ENCODE measurements around the gene TMTC3. TPM values are rescaled to one million over a fixed set of nuclear protein-coding genes. Genes with fewer than 3 reads are reported as not detected.

The TMTC3 gene
- polyA plus RNA-seq, 2 of the 4 experiments (the other 2 are of a cell fraction), result 12.0 to 34.9 TPM

GRCh38 chr12:88243982-88244381 is 101.9 kb downstream of the TMTC3 start:
- Histone ChIP-seq H3K27ac (peak overlapping the region in 1 of 2 experiments; percentile 43; a peak in 1 of 6 replicates), H3K9me3 (peaks cover 3% of the 10 kb centered on the region; the same call in 1 of the 3 replicates), H3K4me2 (no peak overlapping the region), H3K4me1 (peaks cover 38% of the 10 kb centered on the region), H3K4me3 (no peak overlapping the region)
- WGBS (ENCODE audit: missing lambda C conversion rate), result 91% methylated on average over 4 of the region's 4 CpGs
- no peak for ATAC-seq
- ChIA-PET POLR2A (no interaction called here), CTCF (no interaction called here)
- TF ChIP-seq FOSL2 (IDR thresholded peaks at IDR 0.05) (no peak), FOSL2 (CRISPR knock-in tag; IDR thresholded peaks at IDR 0.05) (no peak), FOXS1 (CRISPR knock-in tag; IDR thresholded peaks at IDR 0.05) (no peak), ELK1 (IDR thresholded peaks at IDR 0.05; ENCODE audit: low read depth, low read length) (no peak)
- FAIRE-seq, result no peak
- DNase-seq (ENCODE audit: low read depth in 1 of 2, low spot score in 1 of 2), result no peak

GRCh38 chr12:88245905-88246304 is 103.8 kb downstream of the TMTC3 start:
- 91% methylated on average over 1 of the region's 1 CpG for WGBS (ENCODE audit: missing lambda C conversion rate)
- FAIRE-seq, result no peak
- H3K4me2 ChIP-seq, result no peak overlapping the region
- H3K27ac ChIP-seq, result peak overlapping the region in 1 of 2 experiments; percentile 67; a peak in 4 of 6 replicates
- DNase-seq (ENCODE audit: low read depth in 1 of 2, low spot score in 1 of 2), result no peak
- CTCF ChIA-PET, result no interaction called here
- TF ChIP-seq PHF8 (IDR thresholded peaks at IDR 0.05; ENCODE audit: borderline replicate concordance, low read depth) (no peak), FOSB (CRISPR knock-in tag; IDR thresholded peaks at IDR 0.05) (no peak), CHD4 (IDR thresholded peaks at IDR 0.05; ENCODE audit: borderline replicate concordance) (no peak), BCL3 (IDR thresholded peaks at IDR 0.05) (no peak), RAD21 (conservative IDR thresholded peaks at IDR 0.05 in 1 of 2, IDR thresholded peaks at IDR 0.05 in 1 of 2) (no peak), JUN (IDR thresholded peaks at IDR 0.05) (no peak)
- POLR2A ChIA-PET, result no interaction called here
- no peak for ATAC-seq
- peaks cover 38% of the 10 kb centered on the region for H3K4me1 ChIP-seq
- no peak overlapping the region for H3K4me3 ChIP-seq
- no peaks in the 10 kb centered on the region; the same call in 2 of the 3 replicates for H3K9me3 ChIP-seq

DNA sequence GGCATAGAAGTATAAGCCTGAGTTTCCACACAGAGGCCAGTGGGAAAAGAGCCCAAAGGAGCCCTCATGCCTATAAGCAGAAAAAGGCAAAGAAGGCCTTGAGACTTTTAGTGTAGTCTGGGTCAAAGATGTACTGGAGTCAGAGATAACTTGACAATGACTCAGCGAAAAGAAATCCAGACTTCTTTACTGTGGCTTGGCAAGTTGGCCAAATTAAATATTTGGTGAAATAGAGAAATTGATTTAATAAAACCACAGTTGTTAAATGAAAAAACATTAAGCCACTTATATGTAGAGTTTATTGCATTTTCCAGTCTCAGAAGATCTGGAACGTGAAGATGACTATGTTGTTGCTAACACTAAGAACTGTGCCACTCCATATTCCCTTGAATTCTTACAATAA is 105.1 kb downstream of the TMTC3 start:
- peak; percentile 87 to 91; a peak in 5 of 6 replicates for ATAC-seq
- H3K4me2 ChIP-seq, result peak overlapping the region; percentile 64
- TF ChIP-seq CBX2 (IDR thresholded peaks at IDR 0.05; ENCODE audit: borderline replicate concordance, low read depth) (no peak), MAZ (IDR thresholded peaks at IDR 0.05; ENCODE audit: borderline replicate concordance, low read depth, low read length) (no peak), CBX8 (IDR thresholded peaks at IDR 0.05) (no peak), EP300 (IDR thresholded peaks at IDR 0.05) (peak; percentile 54 to 68; a peak in 2 of 5 replicates), MAX (IDR thresholded peaks at IDR 0.05) (peak; percentile 65), JUNB (IDR thresholded peaks at IDR 0.05) (peak; percentile 95), SMC3 (IDR thresholded peaks at IDR 0.05) (peak; percentile 45; the same call in 2 of the 3 replicates), CHD2 (IDR thresholded peaks at IDR 0.05; ENCODE audit: low read length, partially characterized antibody) (no peak), ESRRA (IDR thresholded peaks at IDR 0.05; ENCODE audit: borderline replicate concordance, low read length) (no peak), E2F6 (IDR thresholded peaks at IDR 0.05; ENCODE audit: borderline replicate concordance, low read depth) (no peak), POLR2A (IDR thresholded peaks at IDR 0.05; ENCODE audit: low read length) (no peak), CEBPB (IDR thresholded peaks at IDR 0.05) (peak in 1 of 2 experiments; percentile 44; a peak in 1 of 4 replicates), HOXB13 (CRISPR knock-in tag; IDR thresholded peaks at IDR 0.05; ENCODE audit: low read depth) (0 out of 2 replicates have a peak, but pooled peaks have one; percentile 57), RARB (CRISPR knock-in tag; IDR thresholded peaks at IDR 0.05) (0 out of 2 replicates have a peak, but pooled peaks have one; percentile 18), ATOH8 (CRISPR knock-in tag; IDR thresholded peaks at IDR 0.05; ENCODE audit: low read depth) (no peak), ZFP36 (IDR thresholded peaks at IDR 0.05; ENCODE audit: borderline replicate concordance, partially characterized antibody) (peak; percentile 25)
- TF ChIP-seq, protein P1, sequence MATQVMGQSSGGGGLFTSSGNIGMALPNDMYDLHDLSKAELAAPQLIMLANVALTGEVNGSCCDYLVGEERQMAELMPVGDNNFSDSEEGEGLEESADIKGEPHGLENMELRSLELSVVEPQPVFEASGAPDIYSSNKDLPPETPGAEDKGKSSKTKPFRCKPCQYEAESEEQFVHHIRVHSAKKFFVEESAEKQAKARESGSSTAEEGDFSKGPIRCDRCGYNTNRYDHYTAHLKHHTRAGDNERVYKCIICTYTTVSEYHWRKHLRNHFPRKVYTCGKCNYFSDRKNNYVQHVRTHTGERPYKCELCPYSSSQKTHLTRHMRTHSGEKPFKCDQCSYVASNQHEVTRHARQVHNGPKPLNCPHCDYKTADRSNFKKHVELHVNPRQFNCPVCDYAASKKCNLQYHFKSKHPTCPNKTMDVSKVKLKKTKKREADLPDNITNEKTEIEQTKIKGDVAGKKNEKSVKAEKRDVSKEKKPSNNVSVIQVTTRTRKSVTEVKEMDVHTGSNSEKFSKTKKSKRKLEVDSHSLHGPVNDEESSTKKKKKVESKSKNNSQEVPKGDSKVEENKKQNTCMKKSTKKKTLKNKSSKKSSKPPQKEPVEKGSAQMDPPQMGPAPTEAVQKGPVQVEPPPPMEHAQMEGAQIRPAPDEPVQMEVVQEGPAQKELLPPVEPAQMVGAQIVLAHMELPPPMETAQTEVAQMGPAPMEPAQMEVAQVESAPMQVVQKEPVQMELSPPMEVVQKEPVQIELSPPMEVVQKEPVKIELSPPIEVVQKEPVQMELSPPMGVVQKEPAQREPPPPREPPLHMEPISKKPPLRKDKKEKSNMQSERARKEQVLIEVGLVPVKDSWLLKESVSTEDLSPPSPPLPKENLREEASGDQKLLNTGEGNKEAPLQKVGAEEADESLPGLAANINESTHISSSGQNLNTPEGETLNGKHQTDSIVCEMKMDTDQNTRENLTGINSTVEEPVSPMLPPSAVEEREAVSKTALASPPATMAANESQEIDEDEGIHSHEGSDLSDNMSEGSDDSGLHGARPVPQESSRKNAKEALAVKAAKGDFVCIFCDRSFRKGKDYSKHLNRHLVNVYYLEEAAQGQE (IDR thresholded peaks at IDR 0.05), result no peak

More for the DNA sequence above, 105.1 kb downstream of the TMTC3 start:
- ChIA-PET CTCF (no interaction called here), POLR2A (interaction anchor here (1.3 kb wide), 1 partner anchor 52 kb away, joined by 3 read pairs; no protein-coding TSS in a partner anchor)
- Histone ChIP-seq H3K4me1 (peaks cover 33% of the 10 kb centered on the region), H3K9me3 (no peaks in the 10 kb centered on the region; the same call in 2 of the 3 replicates), H3K4me3 (no peak overlapping the region), H3K27ac (peak overlapping the region; percentile 53 to 67)
- peak; percentile 98 for FAIRE-seq
- 3% methylated on average over 2 of the region's 2 CpGs for WGBS (ENCODE audit: missing lambda C conversion rate)
- DNase-seq (ENCODE audit: low read depth in 1 of 2, low spot score in 1 of 2), result peak; percentile 10 to 77

All from A549 (cell line).